ENCODE data around the gene DHRS9.
"Not testable (repeated sequence)": the region's sequence is repeated elsewhere in the genome, so short reads cannot be mapped to it uniquely, and the experiment has no call there.

DNA sequence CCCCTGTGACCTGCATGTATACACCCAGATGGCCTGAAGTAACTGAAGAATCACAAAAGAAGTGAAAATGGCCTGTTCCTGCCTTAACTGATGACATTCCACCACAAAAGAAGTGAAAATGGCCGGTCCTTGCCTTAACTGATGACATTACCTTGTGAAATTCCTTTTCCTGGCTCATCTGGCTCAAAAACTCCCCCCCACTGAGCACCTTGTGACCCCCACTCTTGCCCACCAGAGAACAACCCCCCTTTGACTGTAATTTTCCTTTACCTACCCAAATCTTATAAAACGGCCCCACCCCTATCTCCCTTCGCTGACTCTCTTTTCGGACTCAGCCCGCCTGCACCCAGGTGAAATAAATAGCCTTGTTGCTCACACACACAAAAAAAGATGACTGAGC is 67.1 kb downstream of the DHRS9 start:
- TF ChIP-seq, protein P1, sequence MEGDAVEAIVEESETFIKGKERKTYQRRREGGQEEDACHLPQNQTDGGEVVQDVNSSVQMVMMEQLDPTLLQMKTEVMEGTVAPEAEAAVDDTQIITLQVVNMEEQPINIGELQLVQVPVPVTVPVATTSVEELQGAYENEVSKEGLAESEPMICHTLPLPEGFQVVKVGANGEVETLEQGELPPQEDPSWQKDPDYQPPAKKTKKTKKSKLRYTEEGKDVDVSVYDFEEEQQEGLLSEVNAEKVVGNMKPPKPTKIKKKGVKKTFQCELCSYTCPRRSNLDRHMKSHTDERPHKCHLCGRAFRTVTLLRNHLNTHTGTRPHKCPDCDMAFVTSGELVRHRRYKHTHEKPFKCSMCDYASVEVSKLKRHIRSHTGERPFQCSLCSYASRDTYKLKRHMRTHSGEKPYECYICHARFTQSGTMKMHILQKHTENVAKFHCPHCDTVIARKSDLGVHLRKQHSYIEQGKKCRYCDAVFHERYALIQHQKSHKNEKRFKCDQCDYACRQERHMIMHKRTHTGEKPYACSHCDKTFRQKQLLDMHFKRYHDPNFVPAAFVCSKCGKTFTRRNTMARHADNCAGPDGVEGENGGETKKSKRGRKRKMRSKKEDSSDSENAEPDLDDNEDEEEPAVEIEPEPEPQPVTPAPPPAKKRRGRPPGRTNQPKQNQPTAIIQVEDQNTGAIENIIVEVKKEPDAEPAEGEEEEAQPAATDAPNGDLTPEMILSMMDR (IDR thresholded peaks at IDR 0.05): not testable (repeated sequence)
- TF ChIP-seq POLR2A (IDR thresholded peaks at IDR 0.05): not testable (repeated sequence)
